DMS114 treated with DMSO at 0.1 percent for 48 hours (cell line): Measurements from ENCODE around the gene MACO1.

Experiments used
- DNase-seq: peaks from one replicate; lab custom pipeline; 2025; ENCODE audit not compliant: unreplicated experiment; lab: John Stamatoyannopoulos, UW

Gene MACO1

GRCh38 chr1:25540750-25541342 lies 110.1 kb downstream of the MACO1 start:
- DNase-seq: no peak

GRCh38 chr1:25541425-25541824 lies 110.7 kb downstream of the MACO1 start:
- DNase-seq: no peak

GRCh38 chr1:25541889-25542658 lies 111.4 kb downstream of the MACO1 start:
- DNase-seq: no peak

GRCh38 chr1:25543005-25543424 lies 112.3 kb downstream of the MACO1 start:
- no peak for DNase-seq

GRCh38 chr1:25543425-25544242 lies 112.9 kb downstream of the MACO1 start, which contains the start of gene LDLRAP1:
TSS of gene LDLRAP1 (plus strand) at chr1:25543606. CDS start at chr1:25543699, 93 bp downstream.
- DNase-seq: peak; percentile 37

GRCh38 chr1:25544243-25544764 lies 113.6 kb downstream of the MACO1 start:
- DNase-seq: no peak

GRCh38 chr1:25544819-25545218 lies 114.1 kb downstream of the MACO1 start:
- no peak for DNase-seq

GRCh38 chr1:25545767-25546166 lies 115.1 kb downstream of the MACO1 start:
- DNase-seq: no peak

GRCh38 chr1:25546193-25546592 lies 115.5 kb downstream of the MACO1 start:
- no peak for DNase-seq

GRCh38 chr1:25548601-25549000 lies 117.9 kb downstream of the MACO1 start:
- no peak for DNase-seq

GRCh38 chr1:25549273-25550154 lies 118.8 kb downstream of the MACO1 start:
- DNase-seq: no peak
